PC-9 (cell line): Measurements from ENCODE around the gene DDX27.
A peak's percentile ranks its signal among the peaks of the same experiment; 100 is the strongest.

ENCODE experiments used
- EZH2 ChIP-seq: fragments of 200-600 bp; sonication (generic); IDR thresholded peaks from 2 replicates; pipeline ENCODE4 v1.8.0; 2017; ENCODE audit warnings: antibody characterized with exemption, low read depth
- TF ChIP-seq, protein P1 (sequence below): fragments of 200-600 bp; sonication (generic); conservative IDR thresholded peaks from 2 replicates; pipeline ENCODE4 v1.6.1; 2017; ENCODE audit warnings: mixed run types, antibody characterized with exemption, mild to moderate bottlenecking, moderate library complexity

DNA sequence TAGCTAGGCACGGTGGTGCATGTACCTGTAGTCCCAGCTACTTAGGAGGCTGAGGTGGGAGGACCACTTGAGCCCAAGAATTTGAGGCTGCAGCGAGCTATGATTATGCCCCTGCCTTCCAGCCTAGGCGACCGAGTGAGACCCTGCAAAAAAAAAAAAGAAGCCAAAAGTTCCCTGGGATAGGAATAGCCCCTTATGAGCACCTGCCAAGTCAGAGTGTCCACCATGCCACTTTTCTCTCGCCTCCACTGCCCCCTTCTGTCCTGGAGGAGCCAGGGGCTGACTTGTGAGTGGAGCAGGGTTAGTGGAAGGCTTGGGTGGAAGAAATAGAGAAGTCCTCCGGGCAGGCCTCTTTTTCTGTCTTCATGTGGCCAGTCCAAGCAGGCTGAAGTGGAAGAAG, 12.1 kb upstream of the DDX27 start:
- TF ChIP-seq, protein P1, sequence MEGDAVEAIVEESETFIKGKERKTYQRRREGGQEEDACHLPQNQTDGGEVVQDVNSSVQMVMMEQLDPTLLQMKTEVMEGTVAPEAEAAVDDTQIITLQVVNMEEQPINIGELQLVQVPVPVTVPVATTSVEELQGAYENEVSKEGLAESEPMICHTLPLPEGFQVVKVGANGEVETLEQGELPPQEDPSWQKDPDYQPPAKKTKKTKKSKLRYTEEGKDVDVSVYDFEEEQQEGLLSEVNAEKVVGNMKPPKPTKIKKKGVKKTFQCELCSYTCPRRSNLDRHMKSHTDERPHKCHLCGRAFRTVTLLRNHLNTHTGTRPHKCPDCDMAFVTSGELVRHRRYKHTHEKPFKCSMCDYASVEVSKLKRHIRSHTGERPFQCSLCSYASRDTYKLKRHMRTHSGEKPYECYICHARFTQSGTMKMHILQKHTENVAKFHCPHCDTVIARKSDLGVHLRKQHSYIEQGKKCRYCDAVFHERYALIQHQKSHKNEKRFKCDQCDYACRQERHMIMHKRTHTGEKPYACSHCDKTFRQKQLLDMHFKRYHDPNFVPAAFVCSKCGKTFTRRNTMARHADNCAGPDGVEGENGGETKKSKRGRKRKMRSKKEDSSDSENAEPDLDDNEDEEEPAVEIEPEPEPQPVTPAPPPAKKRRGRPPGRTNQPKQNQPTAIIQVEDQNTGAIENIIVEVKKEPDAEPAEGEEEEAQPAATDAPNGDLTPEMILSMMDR, result peak; percentile 38; the same call in 1 of the 2 replicates
- TF ChIP-seq EZH2, result no peak
